ENCODE results near the gene KCNJ18.
"Not testable (repeated sequence)": the region's sequence is repeated elsewhere in the genome, so short reads cannot be mapped to it uniquely, and the experiment has no call there.

- not testable (repeated sequence) for TF ChIP-seq POLR2A, TAF1 (IDR thresholded peaks at IDR 0.05; ENCODE audit: low read depth, low read length)
Measured at GRCh38 chr17:21749696-21750531, 57.6 kb downstream of the KCNJ18 start.
